CD14-positive monocyte (primary cell): Measurements from ENCODE around the gene ITGB1BP1. TPM values are rescaled to one million over a fixed set of nuclear protein-coding genes. Genes with fewer than 3 reads are reported as not detected.

Experiments used
- DNase-seq, 3 donors: peaks; one replicate each; pipeline ENCODE4 v3.0.0-alpha.2; 2011 to 2022
- H2AFZ ChIP-seq: 2 replicates; pipeline ENCODE4 v1.6.0; 2012; ENCODE audit warnings: mild to moderate bottlenecking, low read depth, low read length, inconsistent platforms; ENCODE audit not compliant: insufficient read depth, poor library complexity, severe bottlenecking
- H3K27ac ChIP-seq, 2 donors: 1 replicate in 1 of 2; 2 replicates in 1 of 2; pipeline ENCODE4 v1.5.1; 2012 to 2013; ENCODE audit warnings: low read length in 2 of 2, control low read depth in 1 of 2, inconsistent platforms in 1 of 2, low read depth in 1 of 2, mild to moderate bottlenecking in 1 of 2
- H3K27me3 ChIP-seq, 2 donors: one replicate each; pipeline versions ENCODE4 v1.6.0 to v1.6.1; 2011 to 2013; ENCODE audit warnings: low read length in 2 of 2; ENCODE audit not compliant: control insufficient read depth in 2 of 2, insufficient read depth in 2 of 2
- H3K36me3 ChIP-seq, 2 donors: replicated peaks in 1 of 2; 1 replicate in 1 of 2; 2 replicates in 1 of 2; pipeline versions ENCODE4 v1.5.1 to v1.6.1; 2012 to 2013; ENCODE audit warnings: low read length in 2 of 2, control low read depth in 1 of 2, inconsistent platforms in 1 of 2, mild to moderate bottlenecking in 1 of 2; ENCODE audit not compliant: insufficient read depth in 2 of 2, control insufficient read depth in 1 of 2
- H3K4me1 ChIP-seq, 2 donors: 1 replicate in 1 of 2; 2 replicates in 1 of 2; pipeline versions ENCODE4 v1.5.1 to v1.6.1; 2012 to 2013; ENCODE audit warnings: low read length in 2 of 2, control low read depth in 1 of 2, inconsistent platforms in 1 of 2, mild to moderate bottlenecking in 1 of 2, moderate library complexity in 1 of 2; ENCODE audit not compliant: insufficient read depth in 2 of 2, control insufficient read depth in 1 of 2
- H3K4me2 ChIP-seq: replicated peaks from 2 replicates; pipeline ENCODE3; 2012; ENCODE audit warnings: low read length, moderate library complexity, mild to moderate bottlenecking; ENCODE audit not compliant: poor library complexity, severe bottlenecking; ENCODE audit errors: extremely low read depth
- H3K4me3 ChIP-seq, 3 experiments: fragments of 200-600 bp in 1 of 3; sonication (generic) in 1 of 3; replicated peaks in 1 of 3; 1 replicate in 2 of 3; 2 replicates in 1 of 3; pipeline ENCODE4 v1.5.1; 2011 to 2013; ENCODE audit warnings: low read length in 3 of 3, mild to moderate bottlenecking in 3 of 3, control low read depth in 2 of 3, low read depth in 2 of 3, inconsistent platforms in 1 of 3, moderate library complexity in 1 of 3
- H3K79me2 ChIP-seq: 2 replicates; pipeline ENCODE4 v1.6.0; 2012; ENCODE audit warnings: mild to moderate bottlenecking, control low read depth, inconsistent platforms, low read length, moderate library complexity; ENCODE audit not compliant: insufficient read depth
- H3K9ac ChIP-seq: 2 replicates; pipeline ENCODE4 v1.6.0; 2017; ENCODE audit warnings: low read length, mild to moderate bottlenecking; ENCODE audit not compliant: insufficient read depth, poor library complexity, severe bottlenecking
- H3K9me3 ChIP-seq, 2 donors: replicated peaks in 1 of 2; 1 replicate in 1 of 2; 2 replicates in 1 of 2; pipeline versions ENCODE4 v1.5.1 to v1.6.1; 2012 to 2013; ENCODE audit warnings: low read length in 2 of 2, control low read depth in 1 of 2; ENCODE audit not compliant: control insufficient read depth in 1 of 2, insufficient read depth in 1 of 2
- H4K20me1 ChIP-seq: 2 replicates; pipeline ENCODE4 v1.6.0; 2012; ENCODE audit warnings: mild to moderate bottlenecking, low read length, control low read depth, moderate library complexity; ENCODE audit not compliant: insufficient read depth
- H3K27ac Mint-ChIP-seq, 7 donors: one replicate each; pipeline ENCODE4 v1.8.0; 2020; ENCODE audit warnings: mild to moderate bottlenecking in 7 of 7, mixed read lengths in 7 of 7, moderate library complexity in 6 of 7, inconsistent platforms in 2 of 7
- H3K27me3 Mint-ChIP-seq, 3 donors: one replicate each; pipeline ENCODE4 v1.8.0; 2021 to 2022; ENCODE audit warnings: low read depth in 3 of 3, mild to moderate bottlenecking in 3 of 3, mixed read lengths in 3 of 3, moderate library complexity in 3 of 3, inconsistent platforms in 1 of 3
- H3K36me3 Mint-ChIP-seq, 2 donors: one replicate each; pipeline ENCODE4 v1.8.0; 2020; ENCODE audit warnings: mixed read lengths in 2 of 2, inconsistent platforms in 1 of 2, mild to moderate bottlenecking in 1 of 2
- H3K4me1 Mint-ChIP-seq: one replicate; pipeline ENCODE4 v1.8.0; 2020; ENCODE audit warnings: mild to moderate bottlenecking, mixed read lengths
- H3K4me3 Mint-ChIP-seq, 2 donors: one replicate each; pipeline ENCODE4 v1.8.0; 2020; ENCODE audit warnings: mild to moderate bottlenecking in 2 of 2, mixed read lengths in 2 of 2, moderate library complexity in 1 of 2
- H3K9me3 Mint-ChIP-seq, 7 donors: one replicate each; pipeline ENCODE4 v1.8.0; 2020 to 2022; ENCODE audit warnings: mixed read lengths in 7 of 7, mild to moderate bottlenecking in 6 of 7, moderate library complexity in 6 of 7, inconsistent platforms in 2 of 7
- CTCF ChIP-seq: fragments of 200-600 bp; IDR thresholded peaks from one replicate; pipeline ENCODE4 v1.8.0; 2022; ENCODE audit warnings: antibody characterized with exemption, mild to moderate bottlenecking
- WGBS: methylation state at CpG from one replicate; pipeline ENCODE4 v1.1.5; 2013; ENCODE audit warnings: missing lambda C conversion rate; ENCODE audit not compliant: insufficient coverage; 5-methylcytosine and 5-hydroxymethylcytosine counted together
- intact Hi-C, 2 donors: fragments of 100-400 bp; cut with micrococcal nuclease; formaldehyde crosslinking; loops; one replicate each; pipeline versions ENCODE4 v1.15.0 to v1.15.1; 2023
- polyA plus RNA-seq, 3 donors: library from polyadenylated mRNA; depleted of rRNA in 1 of 3; unstranded in 2 of 3; stranded (reverse) in 1 of 3; fragments of 300-500 nt in 2 of 3; fragments of >200 nt in 1 of 3; fragmentation: Illumina TruSeq in 2 of 3; gene quantifications; 1 replicate in 2 of 3; 2 replicates in 1 of 3; pipeline ENCODE4 v1.2.3, GENCODE V29; 2012 to 2021

Gene ITGB1BP1
- polyA plus RNA-seq, 3 donors: 38.5 to 125 (median 116) TPM

GRCh38 chr2:9420495-9420894 is 2.8 kb downstream of the ITGB1BP1 start:
- H3K4me1 Mint-ChIP-seq: peaks cover 19% of the 10 kb centered on the region
- TF ChIP-seq CTCF: no peak
- peaks cover 25% of the 10 kb centered on the region for H4K20me1 ChIP-seq
- intact Hi-C loops: loop anchor here in 1 of 2 donors (5.0 kb wide), 1 partner anchor 283 kb away; no protein-coding TSS in a partner anchor
- H3K4me3 ChIP-seq: no peak overlapping the region
- peaks cover 14 to 42% of the 10 kb centered on the region in 2 donors for H3K36me3 ChIP-seq
- no peaks in the 10 kb centered on the region for H3K27me3 Mint-ChIP-seq
- H3K27ac Mint-ChIP-seq: peak overlapping the region in 1 of 7 donors; percentile 17
- peaks cover 91% of the 10 kb centered on the region for H3K79me2 ChIP-seq
- WGBS: 96% methylated on average over 8 of the region's 10 CpGs
- no peaks in the 10 kb centered on the region for H3K9me3 ChIP-seq
- H3K4me2 ChIP-seq: no peak overlapping the region
- no peaks in the 10 kb centered on the region for H3K27me3 ChIP-seq
- H3K4me3 Mint-ChIP-seq: no peak overlapping the region
- H3K27ac ChIP-seq: no peak overlapping the region
- peaks cover 26 to 30% of the 10 kb centered on the region in 2 donors for H3K4me1 ChIP-seq
- DNase-seq: no peak
- H3K9ac ChIP-seq: no peak overlapping the region
- H3K9me3 Mint-ChIP-seq: no peaks in the 10 kb centered on the region
- peaks cover 27 to 36% of the 10 kb centered on the region in 2 donors for H3K36me3 Mint-ChIP-seq
- H2AFZ ChIP-seq: no peak overlapping the region

GRCh38 chr2:9419541-9419940 is 3.8 kb downstream of the ITGB1BP1 start:
- H3K27me3 Mint-ChIP-seq: no peaks in the 10 kb centered on the region
- H3K4me1 Mint-ChIP-seq: peaks cover 19% of the 10 kb centered on the region
- no peaks in the 10 kb centered on the region for H3K9me3 Mint-ChIP-seq
- no peaks in the 10 kb centered on the region for H3K27me3 ChIP-seq
- WGBS: 83% methylated on average over 2 of the region's 3 CpGs
- peak overlapping the region in 1 of 7 donors; percentile 12 for H3K27ac Mint-ChIP-seq
- no peak overlapping the region for H3K27ac ChIP-seq
- intact Hi-C loops: no loop called here
- H3K4me3 ChIP-seq: no peak overlapping the region
- peaks cover 29 to 42% of the 10 kb centered on the region in 2 donors for H3K36me3 Mint-ChIP-seq
- no peak overlapping the region for H3K4me2 ChIP-seq
- H3K79me2 ChIP-seq: peaks cover 81% of the 10 kb centered on the region
- H4K20me1 ChIP-seq: peaks cover 25% of the 10 kb centered on the region
- no peak overlapping the region for H2AFZ ChIP-seq
- H3K4me3 Mint-ChIP-seq: no peak overlapping the region
- TF ChIP-seq CTCF: no peak
- H3K4me1 ChIP-seq: peaks cover 19 to 21% of the 10 kb centered on the region in 2 donors
- H3K9ac ChIP-seq: no peak overlapping the region
- peaks cover 15 to 46% of the 10 kb centered on the region in 2 donors for H3K36me3 ChIP-seq
- no peaks in the 10 kb centered on the region for H3K9me3 ChIP-seq
- no peak for DNase-seq
